SJSA1 (cell line): ENCODE results near the gene HPSE2. TPM values are rescaled to one million over a fixed set of nuclear protein-coding genes. Genes with fewer than 3 reads are reported as not detected.

ENCODE experiments used
- DNase-seq, 2 experiments: peaks; one replicate each; pipeline ENCODE4 v3.0.0-alpha.2; 2015 to 2020; ENCODE audit warnings: low spot score in 2 of 2, low read depth in 1 of 2
- H3K27ac ChIP-seq: fragments of 250-450 bp; sonication (Bioruptor Pico); 2 replicates; pipeline ENCODE4 v1.5.1; 2020; ENCODE audit warnings: mild to moderate bottlenecking, moderate library complexity
- H3K27me3 ChIP-seq: fragments of 250-450 bp; sonication (Bioruptor Pico); replicated peaks from 2 replicates; pipeline ENCODE4 v1.5.1; 2020; ENCODE audit warnings: mild to moderate bottlenecking, moderate library complexity
- H3K36me3 ChIP-seq: fragments of 250-450 bp; sonication (Bioruptor Pico); 2 replicates; pipeline ENCODE4 v1.5.1; 2020; ENCODE audit warnings: mild to moderate bottlenecking
- H3K4me1 ChIP-seq: fragments of 250-450 bp; sonication (Bioruptor Pico); replicated peaks from 2 replicates; pipeline ENCODE4 v1.6.1; 2021; ENCODE audit warnings: mild to moderate bottlenecking
- H3K4me3 ChIP-seq: fragments of 250-450 bp; sonication (Bioruptor Pico); 2 replicates; pipeline ENCODE4 v1.5.1; 2020; ENCODE audit warnings: mild to moderate bottlenecking
- H3K9me3 ChIP-seq: fragments of 250-450 bp; sonication (Bioruptor Pico); replicated peaks from 2 replicates; pipeline ENCODE4 v1.5.1; 2020; ENCODE audit warnings: mild to moderate bottlenecking
- total RNA-seq: library from RNA; depleted of rRNA; stranded (reverse); fragments of >200 nt; shearing (Covaris generic); gene quantifications from 2 replicates; pipeline ENCODE4 v1.2.3, GENCODE V29; 2014

HPSE2 gene
- total RNA-seq, 1 experiment from 2014 or later, result not detected

GRCh38 chr10:98466861-98467505, 768.7 kb downstream of the HPSE2 start:
- Histone ChIP-seq H3K27ac (no peak overlapping the region), H3K4me1 (peaks cover 4% of the 10 kb centered on the region), H3K4me3 (no peak overlapping the region), H3K27me3 (no peaks in the 10 kb centered on the region; the same call in 1 of the 2 replicates), H3K36me3 (no peaks in the 10 kb centered on the region), H3K9me3 (no peaks in the 10 kb centered on the region)
- DNase-seq, result no peak

- Histone ChIP-seq H3K27me3 (no peaks in the 10 kb centered on the region; the same call in 1 of the 2 replicates), H3K4me1 (peaks cover 13% of the 10 kb centered on the region), H3K36me3 (no peaks in the 10 kb centered on the region), H3K9me3 (no peaks in the 10 kb centered on the region), H3K4me3 (no peak overlapping the region), H3K27ac (no peak overlapping the region)
- DNase-seq, result no peak
Observed at GRCh38 chr10:98465866-98466265, 769.8 kb downstream of the HPSE2 start.

GRCh38 chr10:98463976-98464754, 771.5 kb downstream of the HPSE2 start:
- no peak overlapping the region for H3K27ac ChIP-seq
- no peak for DNase-seq

GRCh38 chr10:98463016-98463415, 772.6 kb downstream of the HPSE2 start:
- no peak overlapping the region for H3K27ac ChIP-seq

More at GRCh38 chr10:98463976-98464754, 771.5 kb downstream of the HPSE2 start:
- no peaks in the 10 kb centered on the region for H3K9me3 ChIP-seq
- no peaks in the 10 kb centered on the region; the same call in 1 of the 2 replicates for H3K27me3 ChIP-seq
- no peaks in the 10 kb centered on the region for H3K36me3 ChIP-seq
- no peak overlapping the region for H3K4me3 ChIP-seq
- peaks cover 21% of the 10 kb centered on the region for H3K4me1 ChIP-seq

GRCh38 chr10:98461500-98461842, 774.2 kb downstream of the HPSE2 start:
- no peak for DNase-seq
- Histone ChIP-seq H3K9me3 (no peaks in the 10 kb centered on the region), H3K27me3 (no peaks in the 10 kb centered on the region), H3K4me3 (no peak overlapping the region), H3K36me3 (no peaks in the 10 kb centered on the region), H3K27ac (peak overlapping the region; percentile 80), H3K4me1 (peaks cover 17% of the 10 kb centered on the region)

More at GRCh38 chr10:98463016-98463415, 772.6 kb downstream of the HPSE2 start:
- Histone ChIP-seq H3K4me3 (no peak overlapping the region), H3K4me1 (peaks cover 21% of the 10 kb centered on the region), H3K36me3 (no peaks in the 10 kb centered on the region), H3K9me3 (no peaks in the 10 kb centered on the region), H3K27me3 (no peaks in the 10 kb centered on the region)
- no peak for DNase-seq

GRCh38 chr10:98460837-98461499, 774.7 kb downstream of the HPSE2 start:
- peak; percentile 80 to 90 for DNase-seq
- Histone ChIP-seq H3K9me3 (no peaks in the 10 kb centered on the region), H3K4me1 (peaks cover 17% of the 10 kb centered on the region), H3K27me3 (no peaks in the 10 kb centered on the region), H3K4me3 (no peak overlapping the region), H3K36me3 (no peaks in the 10 kb centered on the region), H3K27ac (peak overlapping the region; percentile 80)

- Histone ChIP-seq H3K4me1 (peaks cover 17% of the 10 kb centered on the region), H3K27ac (no peak overlapping the region; the same call in 1 of the 2 replicates), H3K27me3 (no peaks in the 10 kb centered on the region), H3K9me3 (no peaks in the 10 kb centered on the region), H3K36me3 (no peaks in the 10 kb centered on the region), H3K4me3 (no peak overlapping the region)
- DNase-seq, result no peak
Observed at GRCh38 chr10:98458809-98459784, 776.6 kb downstream of the HPSE2 start.

- no peak for DNase-seq
- Histone ChIP-seq H3K36me3 (no peaks in the 10 kb centered on the region), H3K27ac (no peak overlapping the region), H3K9me3 (no peaks in the 10 kb centered on the region), H3K27me3 (no peaks in the 10 kb centered on the region), H3K4me3 (no peak overlapping the region), H3K4me1 (peaks cover 17% of the 10 kb centered on the region)
Observed at GRCh38 chr10:98457721-98458120, 777.9 kb downstream of the HPSE2 start.

GRCh38 chr10:98456686-98457482, 778.8 kb downstream of the HPSE2 start:
- H3K27ac ChIP-seq, result no peak overlapping the region
- no peak overlapping the region for H3K4me3 ChIP-seq
- H3K4me1 ChIP-seq, result peaks cover 17% of the 10 kb centered on the region
- H3K36me3 ChIP-seq, result no peaks in the 10 kb centered on the region
- H3K9me3 ChIP-seq, result no peaks in the 10 kb centered on the region
- DNase-seq, result no peak
- H3K27me3 ChIP-seq, result 0 out of 2 replicates have a peak, but pooled peaks cover 4% of the 10 kb centered on the region

- peaks cover 10% of the 10 kb centered on the region for H3K4me1 ChIP-seq
- H3K9me3 ChIP-seq, result no peaks in the 10 kb centered on the region
- DNase-seq, result no peak
- H3K4me3 ChIP-seq, result no peak overlapping the region
- H3K27me3 ChIP-seq, result 0 out of 2 replicates have a peak, but pooled peaks cover 4% of the 10 kb centered on the region
- no peak overlapping the region for H3K27ac ChIP-seq
- H3K36me3 ChIP-seq, result no peaks in the 10 kb centered on the region
Observed at GRCh38 chr10:98456043-98456570, 779.5 kb downstream of the HPSE2 start.

GRCh38 chr10:98453729-98454128, 781.9 kb downstream of the HPSE2 start:
- no peaks in the 10 kb centered on the region for H3K4me1 ChIP-seq
- no peaks in the 10 kb centered on the region for H3K9me3 ChIP-seq
- H3K27me3 ChIP-seq, result 0 out of 2 replicates have a peak, but pooled peaks cover 7% of the 10 kb centered on the region
- no peak overlapping the region for H3K27ac ChIP-seq
- DNase-seq, result no peak
- H3K4me3 ChIP-seq, result no peak overlapping the region
- H3K36me3 ChIP-seq, result no peaks in the 10 kb centered on the region

GRCh38 chr10:98450618-98451017, 785.0 kb downstream of the HPSE2 start:
- 0 out of 2 replicates have a peak, but pooled peaks cover 7% of the 10 kb centered on the region for H3K27me3 ChIP-seq
- H3K36me3 ChIP-seq, result peaks cover 5% of the 10 kb centered on the region
- H3K4me3 ChIP-seq, result no peak overlapping the region
- H3K9me3 ChIP-seq, result no peaks in the 10 kb centered on the region
- DNase-seq, result no peak
- peaks cover 12% of the 10 kb centered on the region for H3K4me1 ChIP-seq
- H3K27ac ChIP-seq, result no peak overlapping the region
